ENCODE data around the gene HLTF. TPM values are rescaled to one million over a fixed set of nuclear protein-coding genes. Genes with fewer than 3 reads are reported as not detected.

Gene HLTF
- total RNA-seq, 1 experiment from 2014 or later, result 73.4 TPM

- no peak overlapping the region for H3K4me2 ChIP-seq (ENCODE audit: low read length)
Observed at GRCh38 chr3:149114458-149114857, 28.1 kb upstream of the HLTF start.

More at GRCh38 chr3:149114458-149114857, 28.1 kb upstream of the HLTF start:
- Histone ChIP-seq H3K4me1 (ENCODE audit: control insufficient read depth in 1 of 2, insufficient read depth in 2 of 2, low read length in 2 of 2) (no peaks in the 10 kb centered on the region), H3K27me3 (ENCODE audit: insufficient read depth, low read length) (no peaks in the 10 kb centered on the region), H3K9me3 (ENCODE audit: control insufficient read depth in 1 of 2, insufficient read depth in 1 of 2, low read depth in 1 of 2, low read length in 2 of 2) (no peaks in the 10 kb centered on the region), H3K4me3 (replicated peaks in 1 of 2; ENCODE audit: low read depth in 1 of 2, low read length in 2 of 2) (no peak overlapping the region), H3K27ac (ENCODE audit: low read depth, low read length) (no peak overlapping the region), H2AFZ (ENCODE audit: low read depth, low read length, poor library complexity, severe bottlenecking) (no peak overlapping the region), H3K9ac (ENCODE audit: low read length) (no peak overlapping the region), H4K20me1 (ENCODE audit: insufficient read depth) (no peaks in the 10 kb centered on the region), H3K79me2 (ENCODE audit: insufficient read depth, low read length) (no peaks in the 10 kb centered on the region), H3K9me2 (ENCODE audit: insufficient read depth) (no peaks in the 10 kb centered on the region), H3K36me3 (ENCODE audit: control insufficient read depth in 1 of 2, insufficient read depth in 2 of 2, low read length in 2 of 2) (no peaks in the 10 kb centered on the region)
- no peak for ATAC-seq
- ChIA-PET POLR2A (no interaction called here), CTCF (interaction anchor here (0.6 kb wide), 1 partner anchor 11 kb away, joined by 4 read pairs; no protein-coding TSS in a partner anchor), RAD21 (ENCODE audit: low non-redundant PET in 1 of 2, low total read pairs in 2 of 2, uncharacterized antibody in 2 of 2, unreplicated experiment in 2 of 2) (interaction anchor here in 1 of 2 experiments (1.0 kb wide), 1 partner anchor 159 kb away, joined by 4 read pairs; no protein-coding TSS in a partner anchor)
- intact Hi-C loops (cut with micrococcal nuclease), result no loop called here
- no peak for DNase-seq (ENCODE audit: low read depth, low spot score)
- no TSS peak for BruUV-seq (replicated peaks)
- TF ChIP-seq ATF3 (IDR thresholded peaks at IDR 0.05) (no peak), CBX3 (IDR thresholded peaks at IDR 0.05; ENCODE audit: low read depth) (no peak), ZBTB33 (IDR thresholded peaks at IDR 0.05; ENCODE audit: extremely low read depth, insufficient replicate concordance, low read length) (no peak), CTCF (IDR thresholded peaks at IDR 0.05 in 2 of 3, conservative IDR thresholded peaks at IDR 0.05 in 1 of 3; ENCODE audit: borderline replicate concordance in 1 of 3, insufficient read depth in 1 of 3, low read depth in 2 of 3, low read length in 2 of 3) (no peak), EZH2 (IDR thresholded peaks at IDR 0.05) (no peak), YY1 (IDR thresholded peaks at IDR 0.05; ENCODE audit: extremely low read depth, insufficient replicate concordance, low read depth, low read length) (no peak), POLR2AphosphoS5 (IDR thresholded peaks at IDR 0.05; ENCODE audit: low read depth, low read length) (no peak), EGR1 (IDR thresholded peaks at IDR 0.05; ENCODE audit: low read depth) (no peak), JUND (IDR thresholded peaks at IDR 0.05) (no peak), SP1 (IDR thresholded peaks at IDR 0.05; ENCODE audit: low read depth) (no peak), SIN3A (IDR thresholded peaks at IDR 0.05; ENCODE audit: low read depth) (no peak), ELF1 (IDR thresholded peaks at IDR 0.05; ENCODE audit: borderline replicate concordance, low read depth) (no peak), TCF7L2 (IDR thresholded peaks at IDR 0.05; ENCODE audit: borderline replicate concordance, extremely low read depth, insufficient read depth, insufficient read length) (no peak), REST (IDR thresholded peaks at IDR 0.05; ENCODE audit: low read depth) (no peak), RAD21 (IDR thresholded peaks at IDR 0.05; ENCODE audit: low read depth) (no peak), EZH2phosphoT487 (IDR thresholded peaks at IDR 0.05; ENCODE audit: borderline replicate concordance) (no peak), ZFX (IDR thresholded peaks at IDR 0.05) (no peak), POLR2A (IDR thresholded peaks at IDR 0.05; ENCODE audit: borderline replicate concordance, extremely low read depth, insufficient read depth, insufficient read length) (no peak), SRF (IDR thresholded peaks at IDR 0.05; ENCODE audit: low read depth) (no peak), FOSL1 (IDR thresholded peaks at IDR 0.05; ENCODE audit: low read depth) (no peak)

Measured in HCT116 (cell line).